CD4-positive, alpha-beta memory T cell (primary cell): ENCODE results near the gene RNF2. TPM values are rescaled to one million over a fixed set of nuclear protein-coding genes. Genes with fewer than 3 reads are reported as not detected.

Experiments used
- CTCF ChIA-PET: fragments of 350-600 bp; sonication (Branson Sonifier 250); formaldehyde crosslinking; loops from one replicate; lab custom pipeline; 2021; ENCODE audit warnings: inconsistent platforms; ENCODE audit not compliant: partially characterized antibody; lab: Charles Lee
- POLR2A ChIA-PET: fragments of 350-600 bp; sonication (Branson Sonifier 250); formaldehyde crosslinking; loops from one replicate; lab custom pipeline; 2021; ENCODE audit not compliant: partially characterized antibody; lab: Charles Lee
- DNase-seq, 5 donors: peaks; one replicate each; pipeline versions ENCODE4 v3.0.0 to v3.0.0-alpha.2; 2020 to 2022; ENCODE audit warnings: mixed read lengths in 1 of 5
- H3K27ac ChIP-seq: one replicate; pipeline ENCODE4 v1.7.0; 2013; ENCODE audit warnings: low read depth, low read length
- H3K27me3 ChIP-seq: 2 replicates; pipeline ENCODE4 v1.7.0; 2013; ENCODE audit warnings: mild to moderate bottlenecking, low read length, moderate library complexity; ENCODE audit not compliant: insufficient read depth
- H3K36me3 ChIP-seq: 2 replicates; pipeline ENCODE4 v1.7.0; 2013; ENCODE audit warnings: mild to moderate bottlenecking, low read length, moderate library complexity; ENCODE audit not compliant: insufficient read depth
- H3K4me1 ChIP-seq: 2 replicates; pipeline ENCODE4 v1.7.0; 2013; ENCODE audit warnings: mild to moderate bottlenecking, low read length, moderate library complexity; ENCODE audit not compliant: insufficient read depth
- H3K4me3 ChIP-seq, 2 donors: one replicate each; pipeline ENCODE4 v1.7.0; 2013; ENCODE audit warnings: low read length in 2 of 2, mild to moderate bottlenecking in 1 of 2
- H3K9me3 ChIP-seq, 2 donors: one replicate each; pipeline ENCODE4 v1.7.0; 2013; ENCODE audit warnings: low read length in 2 of 2, control low read depth in 1 of 2; ENCODE audit not compliant: control insufficient read depth in 1 of 2
- H3K27ac Mint-ChIP-seq, 7 donors: one replicate each; pipeline ENCODE4 v1.8.0; 2020 to 2021; ENCODE audit warnings: mixed read lengths in 7 of 7, mild to moderate bottlenecking in 6 of 7, inconsistent platforms in 3 of 7, moderate library complexity in 3 of 7
- H3K27me3 Mint-ChIP-seq, 2 donors: one replicate each; pipeline ENCODE4 v1.8.0; 2020 to 2021; ENCODE audit warnings: mixed read lengths in 2 of 2
- H3K36me3 Mint-ChIP-seq, 2 donors: one replicate each; pipeline ENCODE4 v1.8.0; 2020 to 2021; ENCODE audit warnings: mixed read lengths in 2 of 2, inconsistent platforms in 1 of 2, mild to moderate bottlenecking in 1 of 2
- H3K4me1 Mint-ChIP-seq, 4 donors: one replicate each; pipeline ENCODE4 v1.8.0; 2020 to 2021; ENCODE audit warnings: mixed read lengths in 4 of 4, mild to moderate bottlenecking in 1 of 4
- H3K4me3 Mint-ChIP-seq, 8 donors: one replicate each; pipeline ENCODE4 v1.8.0; 2020 to 2021; ENCODE audit warnings: mixed read lengths in 8 of 8, mild to moderate bottlenecking in 7 of 8, moderate library complexity in 6 of 8, inconsistent platforms in 3 of 8
- H3K9me3 Mint-ChIP-seq, 8 donors: one replicate each; pipeline ENCODE4 v1.8.0; 2020 to 2021; ENCODE audit warnings: mixed read lengths in 8 of 8, mild to moderate bottlenecking in 5 of 8, inconsistent platforms in 3 of 8, moderate library complexity in 1 of 8
- intact Hi-C: fragments of 100-400 bp; cut with micrococcal nuclease; formaldehyde crosslinking; loops from one replicate; pipeline ENCODE4 v1.15.1; 2023
- polyA plus RNA-seq, 2 donors: library from polyadenylated mRNA; unstranded; fragments of 300-500 nt; fragmentation: Illumina TruSeq; gene quantifications; one replicate each; pipeline ENCODE4 v1.2.3, GENCODE V29; 2021
- total RNA-seq, 2 experiments: library from RNA; stranded (reverse); gene quantifications; one replicate each; pipeline ENCODE4 v1.2.3, GENCODE V29; 2021

Gene RNF2
- total and polyA plus RNA-seq, 4 experiments from 2014 or later: 26.5 to 37.1 (median 27.0) TPM

GRCh38 chr1:185016880-185017279, 28.5 kb upstream of the RNF2 start:
- POLR2A ChIA-PET: no interaction called here
- H3K9me3 ChIP-seq: no peaks in the 10 kb centered on the region
- no peak overlapping the region for H3K4me3 ChIP-seq
- Mint-ChIP-seq H3K4me3 (no peak overlapping the region), H3K27ac (no peak overlapping the region), H3K36me3 (no peaks in the 10 kb centered on the region), H3K27me3 (peaks cover 2 to 3% of the 10 kb centered on the region in 2 donors), H3K4me1 (no peaks in the 10 kb centered on the region), H3K9me3 (no peaks in the 10 kb centered on the region)
- H3K27me3 ChIP-seq: no peaks in the 10 kb centered on the region
- H3K4me1 ChIP-seq: no peaks in the 10 kb centered on the region
- no peak for DNase-seq
- no peak overlapping the region for H3K27ac ChIP-seq
- CTCF ChIA-PET: interaction anchor here (0.6 kb wide), 1 partner anchor 54 kb away, joined by 3 read pairs; no protein-coding TSS in a partner anchor
- intact Hi-C loops: no loop called here
- H3K36me3 ChIP-seq: no peaks in the 10 kb centered on the region

- DNase-seq: no peak
- Histone ChIP-seq H3K9me3 (no peaks in the 10 kb centered on the region), H3K36me3 (no peaks in the 10 kb centered on the region), H3K4me3 (no peak overlapping the region), H3K4me1 (no peaks in the 10 kb centered on the region), H3K27me3 (no peaks in the 10 kb centered on the region), H3K27ac (no peak overlapping the region)
- CTCF ChIA-PET: interaction anchor here (0.6 to 1.1 kb wide), 2 partner anchors 27 to 53 kb away, joined by 3 read pairs; no protein-coding TSS in a partner anchor
- Mint-ChIP-seq H3K27me3 (peaks cover 0 to 3% of the 10 kb centered on the region in 2 donors), H3K4me3 (no peak overlapping the region), H3K4me1 (no peaks in the 10 kb centered on the region), H3K27ac (no peak overlapping the region), H3K36me3 (no peaks in the 10 kb centered on the region), H3K9me3 (no peaks in the 10 kb centered on the region)
- intact Hi-C loops: no loop called here
- POLR2A ChIA-PET: no interaction called here
These were observed 28.0 kb upstream of the RNF2 start for GRCh38 chr1:185017338-185017737.

GRCh38 chr1:185017966-185018365, 27.4 kb upstream of the RNF2 start:
- no peak for DNase-seq
- intact Hi-C loops: no loop called here
- H3K36me3 Mint-ChIP-seq: no peaks in the 10 kb centered on the region
- H3K4me1 Mint-ChIP-seq: no peaks in the 10 kb centered on the region
- no peak overlapping the region for H3K4me3 Mint-ChIP-seq
- ChIA-PET POLR2A (no interaction called here), CTCF (interaction anchor here (1.1 kb wide), 1 partner anchor 26 kb away, joined by 3 read pairs; no protein-coding TSS in a partner anchor)
- no peaks in the 10 kb centered on the region for H3K27me3 ChIP-seq
- H3K27ac Mint-ChIP-seq: no peak overlapping the region
- peaks cover 0 to 3% of the 10 kb centered on the region in 2 donors for H3K27me3 Mint-ChIP-seq
- H3K4me1 ChIP-seq: no peaks in the 10 kb centered on the region
- no peaks in the 10 kb centered on the region for H3K9me3 ChIP-seq
- H3K4me3 ChIP-seq: no peak overlapping the region
- H3K36me3 ChIP-seq: no peaks in the 10 kb centered on the region
- H3K27ac ChIP-seq: no peak overlapping the region
- H3K9me3 Mint-ChIP-seq: peaks cover 0 to 2% (median 0%) of the 10 kb centered on the region in 8 donors

GRCh38 chr1:185027252-185027882, 18.0 kb upstream of the RNF2 start:
- no peak for DNase-seq

GRCh38 chr1:185033686-185034085, 11.7 kb upstream of the RNF2 start:
- CTCF ChIA-PET: no interaction called here
- DNase-seq: no peak
- Mint-ChIP-seq H3K36me3 (peaks cover 0 to 6% of the 10 kb centered on the region in 2 donors), H3K4me3 (no peak overlapping the region), H3K4me1 (no peaks in the 10 kb centered on the region), H3K27me3 (peaks cover 2 to 7% of the 10 kb centered on the region in 2 donors), H3K9me3 (peaks cover 0 to 5% (median 2%) of the 10 kb centered on the region in 8 donors), H3K27ac (no peak overlapping the region)
- Histone ChIP-seq H3K4me3 (no peak overlapping the region), H3K27me3 (no peaks in the 10 kb centered on the region), H3K27ac (no peak overlapping the region), H3K4me1 (no peaks in the 10 kb centered on the region), H3K36me3 (no peaks in the 10 kb centered on the region), H3K9me3 (no peaks in the 10 kb centered on the region)
- POLR2A ChIA-PET: interaction anchor here (0.6 kb wide), 1 partner anchor 10 kb away, joined by 3 read pairs; no protein-coding TSS in a partner anchor
- intact Hi-C loops: no loop called here

More at GRCh38 chr1:185027252-185027882, 18.0 kb upstream of the RNF2 start:
- peaks cover 0 to 10% of the 10 kb centered on the region in 2 donors for H3K9me3 ChIP-seq
- CTCF ChIA-PET: no interaction called here
- H3K4me1 Mint-ChIP-seq: no peaks in the 10 kb centered on the region
- H3K36me3 ChIP-seq: no peaks in the 10 kb centered on the region
- H3K36me3 Mint-ChIP-seq: peaks cover 6 to 21% of the 10 kb centered on the region in 2 donors
- intact Hi-C loops: no loop called here
- H3K4me1 ChIP-seq: no peaks in the 10 kb centered on the region
- no peak overlapping the region for H3K27ac Mint-ChIP-seq
- POLR2A ChIA-PET: no interaction called here
- H3K27me3 Mint-ChIP-seq: peaks cover 9 to 17% of the 10 kb centered on the region in 2 donors
- H3K4me3 ChIP-seq: no peak overlapping the region
- H3K4me3 Mint-ChIP-seq: no peak overlapping the region
- H3K27me3 ChIP-seq: no peaks in the 10 kb centered on the region
- H3K27ac ChIP-seq: no peak overlapping the region
- H3K9me3 Mint-ChIP-seq: peaks cover 2 to 31% (median 25%) of the 10 kb centered on the region in 8 donors

- ChIA-PET POLR2A (no interaction called here), CTCF (interaction anchor here (0.7 to 1.4 kb wide), 6 partner anchors 9 to 135 kb away, joined by 3 to 4 read pairs (median 3); partner anchors contain the start of gene RNF2)
- Mint-ChIP-seq H3K4me3 (no peak overlapping the region), H3K27me3 (peaks cover 2% of the 10 kb centered on the region in 2 donors), H3K36me3 (no peaks in the 10 kb centered on the region), H3K9me3 (no peaks in the 10 kb centered on the region), H3K27ac (no peak overlapping the region), H3K4me1 (no peaks in the 10 kb centered on the region)
- no peak for DNase-seq
- no peaks in the 10 kb centered on the region for H3K27me3 ChIP-seq
- H3K4me1 ChIP-seq: no peaks in the 10 kb centered on the region
- no peak overlapping the region for H3K27ac ChIP-seq
- H3K4me3 ChIP-seq: no peak overlapping the region
- intact Hi-C loops: no loop called here
- no peaks in the 10 kb centered on the region for H3K9me3 ChIP-seq
- H3K36me3 ChIP-seq: no peaks in the 10 kb centered on the region
These were observed 10.1 kb upstream of the RNF2 start for GRCh38 chr1:185035258-185035657.

GRCh38 chr1:185038813-185039376, 6.5 kb upstream of the RNF2 start:
- no peaks in the 10 kb centered on the region for H3K4me1 ChIP-seq
- Mint-ChIP-seq H3K27ac (no peak overlapping the region), H3K27me3 (no peaks in the 10 kb centered on the region), H3K4me1 (peaks cover 0 to 5% (median 0%) of the 10 kb centered on the region in 4 donors), H3K36me3 (no peaks in the 10 kb centered on the region), H3K9me3 (no peaks in the 10 kb centered on the region), H3K4me3 (no peak overlapping the region)
- H3K27ac ChIP-seq: no peak overlapping the region
- H3K4me3 ChIP-seq: no peak overlapping the region
- ChIA-PET CTCF (no interaction called here), POLR2A (no interaction called here)
- no peak for DNase-seq
- intact Hi-C loops: no loop called here
- no peaks in the 10 kb centered on the region for H3K36me3 ChIP-seq
- H3K27me3 ChIP-seq: no peaks in the 10 kb centered on the region
- H3K9me3 ChIP-seq: peaks cover 0 to 3% of the 10 kb centered on the region in 2 donors
